A172 (cell line): ENCODE measurements around the gene FYB1. TPM values are rescaled to one million over a fixed set of nuclear protein-coding genes. Genes with fewer than 3 reads are reported as not detected.

Experiments
- DNase-seq: peaks from one replicate; pipeline ENCODE4 v3.0.0-alpha.2; 2015; ENCODE audit warnings: low spot score
- total RNA-seq: library from RNA; depleted of rRNA; stranded (reverse); fragments of >200 nt; shearing (Covaris generic); gene quantifications from 2 replicates; pipeline ENCODE4 v1.2.3, GENCODE V29; 2014

FYB1 gene
- total RNA-seq, 1 experiment from 2014 or later, result 0.12 TPM

GRCh38 chr5:39083968-39084367 lies 135.4 kb downstream of the FYB1 start:
- DNase-seq, result no peak

DNA sequence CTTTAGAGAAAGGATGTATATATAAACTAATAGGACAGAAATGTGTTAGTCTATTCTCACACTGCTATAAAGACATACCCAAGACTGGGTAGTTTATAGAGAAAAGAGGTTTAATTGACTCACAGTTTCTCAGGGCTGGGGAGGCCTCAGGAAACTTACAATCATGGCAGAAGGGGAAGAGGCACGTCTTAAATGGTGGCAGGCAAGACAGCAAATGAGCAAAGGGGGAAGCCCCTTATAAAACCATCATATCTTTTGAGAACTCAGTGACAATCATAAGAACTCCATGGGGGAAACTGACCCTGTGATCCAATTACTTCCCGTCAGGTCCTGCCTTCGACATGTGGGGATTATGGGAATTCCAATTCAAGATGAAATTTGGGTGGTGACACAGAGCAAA lies 136.4 kb downstream of the FYB1 start:
- no peak for DNase-seq

DNA sequence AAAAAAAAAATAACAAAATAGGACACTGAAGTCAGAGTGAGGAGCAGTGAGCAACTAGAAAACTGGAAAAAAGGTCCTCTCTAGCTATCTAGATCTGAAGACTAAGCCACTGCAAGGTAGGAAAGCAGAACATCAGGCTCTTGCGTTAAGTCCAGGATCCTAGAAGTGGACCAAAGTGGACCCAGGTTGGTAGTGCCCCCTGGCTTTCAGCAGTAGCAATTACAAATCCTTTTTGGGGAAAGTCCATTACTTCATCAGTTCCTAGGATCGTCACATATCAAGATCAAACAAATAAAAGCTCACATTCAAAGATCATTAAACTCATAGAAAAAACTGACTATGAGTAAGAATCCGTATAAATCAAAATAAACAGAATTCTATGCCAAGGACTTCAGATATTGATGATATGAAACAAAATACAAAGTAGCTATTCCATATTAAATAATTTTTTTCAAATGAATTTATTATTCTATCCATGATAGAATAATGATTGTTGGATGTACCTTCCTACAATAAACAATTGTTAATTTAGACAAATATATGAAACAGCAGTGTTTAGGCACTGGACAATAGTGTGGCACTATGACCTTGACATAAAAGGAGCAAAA lies 138.7 kb downstream of the FYB1 start:
- DNase-seq, result peak; percentile 66

DNA sequence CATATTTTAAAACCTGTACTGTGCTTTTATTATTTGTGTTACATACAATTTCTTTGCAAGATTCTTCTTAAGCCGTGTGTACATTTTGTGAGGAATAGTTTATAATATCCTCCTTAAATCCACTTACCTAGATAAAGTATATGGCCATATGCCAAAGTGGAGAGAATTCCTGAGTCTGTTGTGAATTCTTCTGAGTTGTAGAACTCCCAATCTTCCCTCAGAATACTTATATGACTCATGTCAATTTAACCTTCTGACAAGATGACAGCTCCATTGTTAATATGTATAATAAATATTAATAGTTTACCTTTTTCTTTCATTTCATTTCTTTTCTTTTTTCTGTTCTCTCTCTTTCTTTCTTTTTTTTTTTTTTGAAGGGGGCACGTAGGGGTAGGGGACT lies 139.2 kb downstream of the FYB1 start:
- no peak for DNase-seq

DNA sequence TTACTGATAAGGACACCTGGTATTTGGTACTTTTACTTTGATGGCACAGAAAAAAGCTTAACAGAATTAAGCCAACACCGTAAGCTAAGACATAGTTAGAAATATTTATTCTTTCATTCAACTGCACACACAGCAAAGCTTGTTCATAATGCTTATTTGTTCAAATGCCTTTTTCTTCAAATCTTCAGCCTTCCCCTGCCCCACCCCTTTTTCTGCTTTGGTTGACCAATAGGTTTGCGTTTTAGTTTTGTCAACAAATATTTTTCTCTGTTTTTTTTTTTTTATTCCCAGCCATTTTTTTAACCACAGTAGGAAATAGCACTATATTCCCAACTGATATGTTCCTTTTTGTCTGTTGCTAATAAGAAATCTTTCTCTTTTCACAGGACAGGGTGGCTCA lies 140.2 kb downstream of the FYB1 start:
- DNase-seq, result no peak

GRCh38 chr5:39076757-39077728 lies 142.3 kb downstream of the FYB1 start:
- DNase-seq, result peak; percentile 54

DNA sequence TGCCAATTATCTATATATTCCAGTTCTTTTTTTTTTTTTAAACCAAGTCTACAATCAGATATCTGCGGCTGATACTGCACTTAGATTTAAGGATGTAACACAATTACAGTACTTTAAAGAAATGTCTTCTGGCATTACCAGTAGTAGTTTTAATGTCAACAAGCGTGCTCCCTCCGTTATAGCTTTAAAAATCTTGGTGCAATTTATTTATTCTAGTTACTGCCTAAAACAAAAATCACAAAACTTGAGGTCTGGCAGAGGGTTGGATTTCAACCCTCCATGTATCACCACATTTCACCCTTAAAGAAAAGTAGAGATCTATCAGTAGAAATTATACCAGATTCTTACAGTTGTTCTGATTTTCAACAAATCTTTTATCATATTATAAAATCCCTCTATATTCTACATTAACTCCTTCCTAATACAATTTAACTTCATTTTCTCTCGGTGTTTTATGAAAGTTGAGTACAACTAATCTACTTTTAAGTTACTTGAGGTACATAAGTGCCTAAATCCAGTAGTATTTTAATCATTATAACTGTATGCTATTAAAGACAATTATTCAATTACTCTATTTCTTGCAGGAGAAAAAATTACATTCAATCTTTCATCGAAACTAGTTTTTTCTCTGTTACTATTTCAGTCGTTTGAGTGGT lies 143.1 kb downstream of the FYB1 start:
- no peak for DNase-seq

- DNase-seq, result peak; percentile 73
These were observed 145.1 kb downstream of the FYB1 start, which contains the start of gene RICTOR for GRCh38 chr5:39074017-39074814. Gene RICTOR, minus strand, starts transcription at chr5:39074399. Its CDS starts 22 bp downstream, at chr5:39074377.

- DNase-seq, result no peak
These were observed 145.7 kb downstream of the FYB1 start for GRCh38 chr5:39073767-39074016.

DNA sequence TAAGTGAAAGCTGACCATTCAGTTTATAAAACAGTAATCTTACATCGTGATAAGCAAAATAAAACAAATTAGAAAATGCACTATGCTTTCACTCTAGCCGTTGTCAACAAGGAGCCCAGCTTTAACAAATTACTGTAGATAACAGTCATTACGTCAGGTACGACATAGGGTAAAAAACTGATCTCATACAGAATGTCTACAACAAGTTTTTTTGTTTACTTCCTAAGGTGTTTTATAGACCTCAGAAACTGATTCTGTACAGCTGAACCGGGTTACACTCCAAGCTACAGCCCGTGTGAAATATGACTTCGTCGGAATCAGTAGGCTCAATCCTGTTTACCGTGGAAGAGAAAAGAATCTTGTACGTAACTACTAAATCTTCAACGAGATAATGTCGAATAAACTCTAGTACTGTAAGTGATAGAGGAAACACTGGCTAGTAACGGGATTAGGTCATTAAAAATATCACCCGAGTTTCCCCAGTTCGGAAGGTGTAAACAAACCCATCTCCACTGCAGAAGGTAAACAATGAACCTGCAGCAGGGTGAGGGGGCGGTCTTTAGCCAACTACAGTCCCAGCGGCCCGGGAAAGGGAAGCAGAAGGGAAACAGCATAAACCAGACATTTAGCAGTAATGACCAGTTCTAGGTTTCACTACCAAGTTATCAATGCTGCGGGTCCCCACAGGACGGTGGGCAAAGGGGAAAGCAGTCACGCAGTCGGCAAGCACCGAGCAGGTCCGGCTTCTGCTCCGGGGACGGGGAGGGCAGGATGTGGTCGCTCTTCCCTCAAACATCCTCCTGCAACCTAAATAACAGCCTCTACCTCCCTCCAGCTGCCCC lies 146.2 kb downstream of the FYB1 start:
- DNase-seq, result peak; percentile 49

- no peak for DNase-seq
These were observed 151.3 kb downstream of the FYB1 start for GRCh38 chr5:39068099-39068498.

DNA sequence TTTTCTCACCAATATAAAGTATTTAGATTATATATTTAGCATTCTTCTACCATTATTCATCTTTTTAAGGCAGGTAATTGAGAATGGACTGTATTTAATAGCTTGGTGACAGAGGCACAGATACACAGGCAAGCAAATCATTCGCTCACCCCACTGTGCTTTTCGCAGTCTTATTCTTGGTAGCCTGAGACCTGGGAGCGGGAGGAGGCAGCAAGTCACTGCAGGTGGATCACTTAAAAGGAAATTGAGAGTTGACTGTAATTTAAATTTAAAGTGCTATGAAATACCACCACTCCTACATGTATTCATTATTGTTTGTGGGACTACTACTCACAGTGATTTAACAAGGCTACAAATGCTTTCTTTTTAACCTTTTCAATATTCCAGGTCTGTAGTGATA lies 154.9 kb downstream of the FYB1 start:
- DNase-seq, result no peak

DNA sequence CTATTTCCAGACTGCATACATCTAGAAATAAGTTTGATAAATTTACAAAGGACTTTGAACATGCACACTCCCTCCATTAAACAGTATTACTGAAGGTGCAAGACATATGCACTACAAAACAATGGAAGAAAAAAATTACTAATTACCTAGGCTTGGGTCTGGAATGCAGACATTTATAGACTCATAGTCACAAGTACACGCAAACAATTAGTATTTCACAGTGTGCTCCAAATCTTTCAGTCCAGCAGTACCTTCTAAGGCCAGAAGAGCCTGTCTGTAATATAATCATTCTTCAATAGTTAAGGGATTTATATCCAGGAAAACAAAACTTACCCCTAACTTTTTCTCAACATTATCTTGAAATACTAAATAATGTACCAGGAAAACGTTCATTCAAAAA lies 156.3 kb downstream of the FYB1 start:
- DNase-seq, result no peak

GRCh38 chr5:39062530-39062929 lies 156.8 kb downstream of the FYB1 start:
- DNase-seq, result no peak

DNA sequence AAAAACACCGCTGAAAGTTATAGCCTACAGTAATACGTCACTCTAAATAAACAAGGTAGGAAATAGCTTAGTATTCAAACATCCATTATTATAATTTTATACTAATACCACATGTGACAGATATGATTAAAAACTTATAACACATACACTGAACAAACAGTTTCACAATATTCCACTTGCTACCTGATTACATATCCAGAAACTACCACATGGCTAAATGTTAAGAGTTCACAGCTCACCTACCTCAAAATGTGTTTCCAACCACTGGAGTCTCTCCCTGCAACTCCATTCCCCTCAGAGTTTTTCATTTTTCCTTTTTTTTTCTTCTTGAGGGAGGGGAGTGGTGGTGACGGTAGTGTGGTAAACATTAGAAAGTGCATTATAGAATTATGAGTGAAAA lies 157.3 kb downstream of the FYB1 start:
- no peak for DNase-seq

GRCh38 chr5:39059064-39059463 lies 160.3 kb downstream of the FYB1 start:
- DNase-seq, result no peak

GRCh38 chr5:39058178-39058921 lies 161.0 kb downstream of the FYB1 start:
- DNase-seq, result no peak

- DNase-seq, result no peak
These were observed 161.6 kb downstream of the FYB1 start for GRCh38 chr5:39057734-39058133.

- no peak for DNase-seq
These were observed 163.5 kb downstream of the FYB1 start for GRCh38 chr5:39055768-39056398.
